Globus pallidus (tissue), 1 donor: ENCODE results near the gene IRF3.
A peak's percentile ranks its signal among the peaks of the same experiment; 100 is the strongest.
"Not testable (repeated sequence)": the region's sequence is repeated elsewhere in the genome, so short reads cannot be mapped to it uniquely, and the experiment has no call there.

Source experiments
- DNase-seq: peaks from one replicate; pipeline ENCODE4 v3.0.0-alpha.2; 2015; ENCODE audit warnings: low spot score

The IRF3 gene

DNA sequence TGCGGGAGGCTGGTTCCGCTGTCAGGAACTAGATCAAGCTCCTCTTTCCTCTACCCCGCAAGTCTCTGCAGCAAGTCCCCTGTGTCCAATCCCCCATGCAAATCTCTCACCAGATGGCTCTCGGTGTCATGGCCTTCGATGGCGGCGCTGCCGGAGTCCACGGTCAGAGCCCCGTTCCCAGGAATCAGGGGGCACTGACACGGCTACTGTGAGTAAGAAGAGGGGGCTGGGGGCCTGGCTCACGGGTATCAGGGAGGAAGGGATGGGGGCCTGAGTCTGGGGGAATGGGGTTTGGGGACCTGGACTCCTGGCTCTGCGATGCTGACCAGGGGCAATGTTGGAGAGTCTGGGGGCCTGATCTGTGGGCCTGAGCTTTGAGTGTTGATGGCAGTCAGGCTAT is 19.7 kb downstream of the IRF3 start:
- DNase-seq: no peak

GRCh38 chr19:49645592-49645991 is 20.1 kb downstream of the IRF3 start:
- DNase-seq: no peak

DNA sequence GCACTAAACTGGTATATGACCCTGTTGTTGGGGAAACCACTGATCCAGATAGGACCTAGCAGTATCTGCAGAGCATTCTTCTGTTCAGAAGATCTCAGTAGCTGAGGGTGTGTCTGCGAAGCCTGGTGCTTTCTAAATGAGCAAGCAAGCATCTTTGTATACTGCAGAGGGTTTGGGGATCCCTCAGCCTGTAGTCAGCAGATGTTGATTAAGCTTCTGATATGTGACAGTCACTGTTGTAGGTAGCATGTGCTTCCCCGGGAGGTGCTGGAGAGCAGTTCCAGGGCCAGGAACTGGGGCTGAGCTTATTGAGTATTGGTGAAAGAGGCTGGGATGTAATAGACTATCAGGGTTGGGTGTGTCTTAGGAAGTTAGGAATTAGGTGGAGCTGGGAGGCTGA is 22.2 kb downstream of the IRF3 start:
- DNase-seq: no peak

GRCh38 chr19:49642492-49643035 is 23.1 kb downstream of the IRF3 start:
- no peak for DNase-seq

GRCh38 chr19:49641688-49642491 is 23.8 kb downstream of the IRF3 start, which contains the start of gene SCAF1:
TSS of gene SCAF1 (plus strand) at chr19:49642209. CDS start at chr19:49645027, 2,818 bp downstream.
- peak; percentile 99 for DNase-seq

- peak; percentile 99 for DNase-seq
These were observed 25.4 kb downstream of the IRF3 start, which contains the start of gene RRAS for GRCh38 chr19:49640113-49640898. TSS of gene RRAS (minus strand) at chr19:49640143. CDS start at chr19:49640098, 45 bp downstream.

GRCh38 chr19:49639401-49640112 is 26.1 kb downstream of the IRF3 start:
- DNase-seq: no peak

- no peak for DNase-seq
These were observed 27.6 kb downstream of the IRF3 start for GRCh38 chr19:49637821-49638738.

GRCh38 chr19:49636233-49636932 is 29.3 kb downstream of the IRF3 start:
- no peak for DNase-seq

DNA sequence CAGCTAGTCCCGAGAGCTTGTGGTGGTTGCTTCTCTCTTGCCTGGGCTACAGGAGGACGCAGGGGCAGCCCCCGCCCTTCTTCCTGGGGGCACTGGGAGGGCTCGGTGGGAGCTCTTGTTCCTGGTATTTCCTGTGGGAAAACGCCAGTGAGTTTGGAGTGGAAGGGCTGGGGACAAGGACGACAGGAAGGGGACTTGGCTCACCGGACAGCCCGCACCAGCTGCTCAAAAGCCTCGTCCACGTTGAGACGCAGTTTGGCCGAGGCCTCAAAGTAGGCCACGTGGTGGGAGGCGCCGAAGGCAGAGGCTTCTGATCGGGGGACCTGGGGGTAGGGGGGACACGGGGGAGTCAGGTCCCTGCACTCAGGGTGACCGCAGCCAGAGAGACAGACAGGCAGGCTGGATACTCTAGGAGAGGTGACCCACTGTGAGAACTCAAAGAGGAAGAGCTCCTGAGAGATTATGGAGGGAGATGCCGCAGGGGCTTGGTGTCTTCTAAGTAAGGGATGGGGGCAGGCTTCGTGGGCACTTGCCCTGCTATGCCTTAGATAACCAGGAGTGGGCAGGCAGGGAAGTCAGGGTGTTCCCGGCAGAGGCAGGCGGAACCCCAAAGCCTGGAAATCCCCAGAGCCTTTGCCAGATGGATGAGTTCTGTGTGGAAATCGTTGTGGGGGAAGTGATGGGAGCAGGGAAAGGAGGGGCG is 30.0 kb downstream of the IRF3 start:
- DNase-seq: no peak

GRCh38 chr19:49633273-49633672 is 32.4 kb downstream of the IRF3 start:
- DNase-seq: not testable (repeated sequence)

GRCh38 chr19:49632576-49632975 is 33.1 kb downstream of the IRF3 start:
- DNase-seq: no peak

DNA sequence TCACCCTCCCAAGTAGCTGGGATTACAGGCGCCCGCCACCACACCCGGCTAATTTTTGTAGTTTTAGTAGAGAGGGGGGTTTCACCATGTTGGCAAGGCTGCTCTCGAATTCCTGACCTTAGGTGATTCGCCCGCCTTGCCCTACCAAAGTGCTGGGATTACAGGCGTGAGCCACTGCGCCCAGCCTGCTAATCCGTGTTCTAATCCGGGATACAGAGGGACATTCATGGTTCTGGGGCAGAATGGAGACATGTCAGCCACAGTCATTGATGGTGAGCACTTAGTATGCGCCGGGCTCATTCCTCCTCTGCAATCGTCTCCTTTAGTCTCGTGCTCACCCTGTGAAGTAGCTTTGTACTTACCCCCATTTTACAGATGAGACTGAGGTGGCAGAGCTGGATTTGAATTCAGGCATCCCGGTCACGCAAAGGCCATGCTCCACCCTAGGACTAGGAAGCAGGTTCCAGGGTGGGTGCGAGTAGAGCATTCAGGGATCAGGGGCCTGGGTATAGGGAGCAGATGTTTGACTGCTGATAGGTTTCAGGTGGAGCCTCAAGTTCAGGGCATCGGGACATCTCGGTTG is 34.0 kb downstream of the IRF3 start:
- no peak for DNase-seq

GRCh38 chr19:49631014-49631588 is 34.6 kb downstream of the IRF3 start:
- DNase-seq: no peak

GRCh38 chr19:49629659-49630058 is 36.0 kb downstream of the IRF3 start:
- no peak for DNase-seq

- no peak for DNase-seq
These were observed 39.4 kb downstream of the IRF3 start for GRCh38 chr19:49626226-49626625.

- no peak for DNase-seq
These were observed 40.4 kb downstream of the IRF3 start for GRCh38 chr19:49624967-49625910.

DNA sequence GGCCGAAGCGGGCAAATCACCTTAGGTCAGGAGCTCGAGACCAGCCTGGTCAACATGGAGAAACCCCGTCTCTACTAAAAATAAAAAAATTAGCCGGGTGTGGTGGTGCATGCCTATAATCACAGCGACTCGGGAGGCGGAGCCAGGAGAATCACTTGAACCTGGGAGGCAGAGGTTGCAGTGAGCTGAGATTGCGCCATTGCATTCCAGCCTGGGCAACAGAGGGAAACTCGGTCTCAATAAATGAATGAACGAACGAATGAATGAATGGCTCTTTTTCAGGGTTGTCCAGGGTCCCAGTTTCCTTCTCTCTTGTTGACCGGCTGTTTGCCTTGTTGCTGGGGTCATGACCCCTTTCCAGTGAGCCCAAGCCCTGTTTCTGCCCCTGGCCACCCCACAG is 47.8 kb downstream of the IRF3 start:
- not testable (repeated sequence) for DNase-seq
